Measurements from ENCODE around the gene SDSL.
A peak's percentile ranks its signal among the peaks of the same experiment; 100 is the strongest.

SDSL gene

GRCh38 chr12:113461666-113462065 is 39.5 kb downstream of the SDSL start:
- no peak overlapping the region for H3K4me3 ChIP-seq (ENCODE audit: low read length)
- no peak for DNase-seq (ENCODE audit: low read depth)
- TF ChIP-seq, protein P1, sequence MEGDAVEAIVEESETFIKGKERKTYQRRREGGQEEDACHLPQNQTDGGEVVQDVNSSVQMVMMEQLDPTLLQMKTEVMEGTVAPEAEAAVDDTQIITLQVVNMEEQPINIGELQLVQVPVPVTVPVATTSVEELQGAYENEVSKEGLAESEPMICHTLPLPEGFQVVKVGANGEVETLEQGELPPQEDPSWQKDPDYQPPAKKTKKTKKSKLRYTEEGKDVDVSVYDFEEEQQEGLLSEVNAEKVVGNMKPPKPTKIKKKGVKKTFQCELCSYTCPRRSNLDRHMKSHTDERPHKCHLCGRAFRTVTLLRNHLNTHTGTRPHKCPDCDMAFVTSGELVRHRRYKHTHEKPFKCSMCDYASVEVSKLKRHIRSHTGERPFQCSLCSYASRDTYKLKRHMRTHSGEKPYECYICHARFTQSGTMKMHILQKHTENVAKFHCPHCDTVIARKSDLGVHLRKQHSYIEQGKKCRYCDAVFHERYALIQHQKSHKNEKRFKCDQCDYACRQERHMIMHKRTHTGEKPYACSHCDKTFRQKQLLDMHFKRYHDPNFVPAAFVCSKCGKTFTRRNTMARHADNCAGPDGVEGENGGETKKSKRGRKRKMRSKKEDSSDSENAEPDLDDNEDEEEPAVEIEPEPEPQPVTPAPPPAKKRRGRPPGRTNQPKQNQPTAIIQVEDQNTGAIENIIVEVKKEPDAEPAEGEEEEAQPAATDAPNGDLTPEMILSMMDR (conservative IDR thresholded peaks at IDR 0.05; ENCODE audit: low read depth, low read length): peak; percentile 62

DNA sequence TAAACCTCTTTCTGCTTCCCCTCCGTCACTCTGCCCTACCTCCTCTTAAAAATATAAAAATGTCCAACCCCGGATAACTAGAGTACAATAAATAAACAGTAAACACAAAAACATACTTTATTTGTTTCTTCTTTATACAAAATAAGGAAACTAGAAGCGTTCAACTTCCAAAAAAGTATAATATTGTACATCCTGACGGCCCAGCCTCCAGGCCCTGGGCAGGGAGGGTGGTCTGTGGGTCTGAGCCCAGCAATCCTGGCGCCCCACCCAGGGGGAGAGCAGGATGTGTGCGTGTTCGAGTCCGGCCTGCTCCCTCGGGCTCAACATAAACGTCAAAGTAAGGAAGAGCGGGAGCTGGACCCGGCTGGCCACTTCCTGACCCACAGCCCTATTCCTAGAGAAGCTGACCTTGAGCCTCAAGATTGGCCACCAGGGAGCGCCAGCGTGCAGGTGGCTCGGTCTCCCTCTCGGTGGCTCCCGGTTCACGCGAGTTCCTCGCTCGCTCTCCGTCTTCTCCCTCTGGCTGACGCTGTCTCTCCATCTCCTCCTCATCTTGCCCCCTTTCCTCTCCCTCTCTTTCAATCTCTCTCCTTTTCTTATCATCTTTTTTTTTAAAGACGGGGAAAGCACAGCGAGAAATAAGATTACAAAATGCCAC is 40.1 kb downstream of the SDSL start:
- TF ChIP-seq, protein P1 (conservative IDR thresholded peaks at IDR 0.05; ENCODE audit: low read depth, low read length): peak; percentile 91
- H3K4me3 ChIP-seq (ENCODE audit: low read length): peak overlapping the region; percentile 14
- no peak for DNase-seq (ENCODE audit: low read depth)

DNA sequence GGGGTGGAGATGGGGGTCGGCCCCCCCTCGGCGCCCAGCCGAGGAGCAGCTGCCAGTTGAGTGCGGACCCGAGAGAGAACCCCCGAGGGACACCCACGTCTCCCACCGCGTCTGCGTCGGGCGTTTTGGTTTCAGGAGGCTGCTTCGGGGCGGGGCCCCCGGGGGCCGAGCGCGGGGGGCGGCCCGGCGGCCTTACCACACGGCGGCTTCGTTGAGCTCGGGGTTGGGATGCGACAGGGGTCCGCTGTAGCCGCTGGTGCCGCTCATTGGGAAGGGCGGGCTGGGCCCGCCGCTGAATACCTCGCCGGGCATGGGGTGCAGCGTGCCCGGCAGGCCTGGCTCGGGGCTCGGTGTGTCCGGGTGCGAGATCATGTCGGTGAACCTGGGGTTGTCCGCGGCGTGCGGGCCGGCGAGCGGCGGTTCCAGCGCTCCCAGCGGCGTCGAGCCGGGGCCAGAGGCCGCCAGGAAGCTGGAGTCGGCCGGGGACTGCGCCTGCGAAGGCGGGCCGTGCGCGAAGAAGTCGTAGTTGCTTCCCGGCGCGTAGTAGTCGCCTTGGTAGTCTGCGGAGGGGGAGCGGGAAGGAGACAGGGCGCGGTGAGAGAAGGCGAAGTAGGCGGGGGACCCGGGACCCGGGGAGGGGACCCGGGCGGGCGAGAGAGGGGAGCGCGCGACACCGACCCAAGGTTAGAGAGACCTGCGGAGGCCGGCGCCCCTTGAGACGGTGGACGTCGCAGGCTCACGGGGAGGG is 41.0 kb downstream of the SDSL start:
- DNase-seq (ENCODE audit: low read depth): no peak
- H3K4me3 ChIP-seq (ENCODE audit: low read length): no peak overlapping the region
- TF ChIP-seq, protein P1 (conservative IDR thresholded peaks at IDR 0.05; ENCODE audit: low read depth, low read length): no peak

DNA sequence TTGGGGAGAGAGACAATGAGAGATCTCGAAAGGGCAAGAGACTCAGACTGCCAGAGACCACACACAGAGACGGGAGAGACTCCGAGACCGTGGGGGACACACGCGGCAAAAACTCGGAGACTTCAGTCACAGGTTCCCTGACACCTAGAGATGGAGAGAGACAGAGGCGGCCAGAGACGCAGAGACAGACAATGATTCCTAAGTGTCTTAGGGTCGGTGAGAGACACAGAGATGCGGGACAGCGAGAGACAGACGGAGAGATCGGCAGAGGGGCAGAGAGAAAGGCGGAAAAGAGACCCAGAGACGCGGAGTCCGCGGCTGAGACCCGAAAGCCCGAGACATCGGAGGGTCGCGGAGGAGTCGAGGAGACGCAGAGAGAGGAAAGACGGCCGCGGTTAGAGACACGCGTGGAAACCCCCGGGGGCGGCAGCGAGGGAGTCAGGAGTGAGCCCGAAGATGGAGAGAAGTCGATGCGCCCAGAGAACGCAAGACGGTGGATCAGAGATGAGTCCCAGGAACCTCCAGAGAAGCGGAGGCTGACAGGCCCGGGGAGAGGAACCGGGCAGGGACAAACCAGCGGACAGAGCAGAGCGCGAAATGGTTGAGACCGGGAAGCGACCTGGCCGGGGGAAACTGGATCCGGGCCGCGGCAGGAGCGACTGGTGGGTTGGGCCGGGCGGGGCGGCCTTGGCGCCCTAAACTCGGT is 41.7 kb downstream of the SDSL start:
- H3K4me3 ChIP-seq (ENCODE audit: low read length): no peak overlapping the region
- TF ChIP-seq, protein P1 (conservative IDR thresholded peaks at IDR 0.05; ENCODE audit: low read depth, low read length): no peak
- DNase-seq (ENCODE audit: low read depth): no peak

DNA sequence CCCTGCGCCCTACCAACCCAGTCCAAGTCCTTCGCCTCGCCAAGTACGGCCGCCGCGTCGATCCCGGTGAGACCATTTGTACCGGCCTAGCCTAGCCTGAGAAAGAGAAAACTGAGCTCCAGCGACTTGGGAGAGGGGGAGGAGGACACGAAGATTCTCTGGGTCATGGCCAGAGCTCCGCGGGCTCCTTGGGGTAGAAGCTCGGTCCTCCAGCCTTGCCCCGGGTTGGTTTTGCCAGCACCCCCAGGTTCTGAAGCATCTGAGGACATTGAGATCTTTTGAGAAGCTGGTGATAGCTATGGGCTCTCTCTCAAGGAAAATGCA is 42.2 kb downstream of the SDSL start:
- no peak for DNase-seq (ENCODE audit: low read depth)
- TF ChIP-seq, protein P1 (conservative IDR thresholded peaks at IDR 0.05; ENCODE audit: low read depth, low read length): no peak
- no peak overlapping the region for H3K4me3 ChIP-seq (ENCODE audit: low read length)

GRCh38 chr12:113464852-113465719 is 42.9 kb downstream of the SDSL start:
- DNase-seq (ENCODE audit: low read depth): no peak
- no peak overlapping the region for H3K4me3 ChIP-seq (ENCODE audit: low read length)
- TF ChIP-seq, protein P1 (conservative IDR thresholded peaks at IDR 0.05; ENCODE audit: low read depth, low read length): peak; percentile 12
